ENCODE measurements around the gene RCSD1.
A peak's percentile ranks its signal among the peaks of the same experiment; 100 is the strongest.

The RCSD1 gene

DNA sequence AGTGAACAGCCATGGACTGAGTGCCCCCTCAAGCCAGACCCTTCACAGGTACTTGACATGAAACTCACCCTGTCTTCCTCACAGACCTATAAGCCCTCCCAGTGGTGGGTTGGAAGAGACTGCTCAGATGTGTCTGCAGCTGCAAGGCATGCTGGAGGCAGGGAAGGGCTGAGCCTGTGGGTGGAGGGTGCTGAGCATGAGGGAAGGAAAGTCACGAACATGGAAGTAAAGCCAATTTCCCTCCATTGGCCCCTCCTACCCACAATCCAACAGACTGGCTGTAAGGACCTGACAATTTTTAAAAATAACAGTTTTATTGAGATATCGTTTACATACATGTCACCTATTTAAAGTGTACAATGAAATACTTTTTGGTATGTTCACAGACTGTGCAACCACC, 44.1 kb downstream of the RCSD1 start:
- H3K27ac ChIP-seq (ENCODE audit: low read length), result no peak overlapping the region
- no peak overlapping the region for H3K9ac ChIP-seq (ENCODE audit: low read depth, low read length)
- no peaks in the 10 kb centered on the region for H3K27me3 ChIP-seq (ENCODE audit: insufficient read depth, low read length)
- H3K36me3 ChIP-seq (ENCODE audit: insufficient read depth, low read depth, low read length), result no peaks in the 10 kb centered on the region
- no peaks in the 10 kb centered on the region for H3K4me1 ChIP-seq (ENCODE audit: insufficient read depth, low read length)
- H3K4me3 ChIP-seq (ENCODE audit: low read length), result no peak overlapping the region
- H3K9me3 ChIP-seq (ENCODE audit: insufficient read depth, low read depth, low read length), result no peaks in the 10 kb centered on the region

DNA sequence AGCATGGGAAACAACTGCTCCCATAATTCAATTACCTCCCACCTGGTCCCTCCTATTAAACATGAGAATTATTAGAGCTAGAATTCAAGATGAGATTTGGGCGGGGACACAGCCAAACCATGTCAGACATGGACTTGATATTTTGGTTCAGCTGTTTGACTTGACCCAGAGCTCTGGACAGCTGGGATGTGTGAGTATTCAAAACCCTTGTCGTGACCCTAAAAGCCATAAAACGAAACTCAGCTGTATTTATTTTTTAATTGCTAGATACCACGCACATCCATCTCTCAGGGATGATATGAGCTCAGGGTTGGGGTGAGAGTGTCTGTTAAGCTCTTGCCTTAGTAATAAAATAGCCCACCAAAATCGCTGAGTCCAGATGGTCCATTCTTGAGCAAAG, 45.4 kb downstream of the RCSD1 start:
- no peaks in the 10 kb centered on the region for H3K36me3 ChIP-seq (ENCODE audit: insufficient read depth, low read depth, low read length)
- H3K4me3 ChIP-seq (ENCODE audit: low read length), result no peak overlapping the region
- no peak overlapping the region for H3K9ac ChIP-seq (ENCODE audit: low read depth, low read length)
- H3K27me3 ChIP-seq (ENCODE audit: insufficient read depth, low read length), result no peaks in the 10 kb centered on the region
- H3K9me3 ChIP-seq (ENCODE audit: insufficient read depth, low read depth, low read length), result no peaks in the 10 kb centered on the region
- H3K27ac ChIP-seq (ENCODE audit: low read length), result no peak overlapping the region
- no peaks in the 10 kb centered on the region for H3K4me1 ChIP-seq (ENCODE audit: insufficient read depth, low read length)

DNA sequence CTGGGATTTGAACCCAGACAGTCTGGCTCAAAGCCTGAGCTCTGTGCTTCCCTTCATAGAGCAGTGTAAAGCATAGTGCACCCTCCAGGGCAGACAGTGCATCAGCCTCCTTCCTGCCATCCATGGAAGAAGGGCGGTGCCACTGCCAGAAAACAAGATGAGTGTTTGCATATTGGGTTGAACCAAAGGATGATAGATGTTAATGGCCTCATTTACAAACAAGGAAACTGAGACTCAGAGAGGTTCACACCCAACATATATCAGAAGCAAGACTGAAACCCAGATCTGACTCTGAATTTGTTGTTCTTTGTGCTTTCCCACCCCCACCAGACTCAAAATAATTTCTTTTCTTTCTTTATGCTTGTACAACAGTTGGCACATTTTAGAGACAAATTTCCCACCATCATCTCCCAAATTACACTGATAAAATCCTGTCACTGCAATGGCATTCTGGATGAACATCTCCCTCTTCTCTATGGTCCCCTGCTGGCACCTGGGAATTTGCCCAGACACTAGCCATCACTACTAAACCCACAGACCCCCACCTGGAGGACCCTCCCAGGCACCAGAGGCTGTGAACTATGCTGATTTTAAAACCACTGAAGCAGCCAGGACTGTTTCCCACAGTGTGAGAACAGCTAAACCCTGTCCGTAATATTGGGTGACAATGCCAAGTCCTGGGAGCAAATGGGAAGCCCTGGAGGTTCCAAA, 46.3 kb downstream of the RCSD1 start:
- Histone ChIP-seq H3K27me3 (ENCODE audit: insufficient read depth, low read length) (no peaks in the 10 kb centered on the region), H3K27ac (ENCODE audit: low read length) (no peak overlapping the region), H3K4me3 (ENCODE audit: low read length) (no peak overlapping the region), H3K9me3 (ENCODE audit: insufficient read depth, low read depth, low read length) (no peaks in the 10 kb centered on the region), H3K36me3 (ENCODE audit: insufficient read depth, low read depth, low read length) (no peaks in the 10 kb centered on the region), H3K9ac (ENCODE audit: low read depth, low read length) (no peak overlapping the region), H3K4me1 (ENCODE audit: insufficient read depth, low read length) (no peaks in the 10 kb centered on the region)

DNA sequence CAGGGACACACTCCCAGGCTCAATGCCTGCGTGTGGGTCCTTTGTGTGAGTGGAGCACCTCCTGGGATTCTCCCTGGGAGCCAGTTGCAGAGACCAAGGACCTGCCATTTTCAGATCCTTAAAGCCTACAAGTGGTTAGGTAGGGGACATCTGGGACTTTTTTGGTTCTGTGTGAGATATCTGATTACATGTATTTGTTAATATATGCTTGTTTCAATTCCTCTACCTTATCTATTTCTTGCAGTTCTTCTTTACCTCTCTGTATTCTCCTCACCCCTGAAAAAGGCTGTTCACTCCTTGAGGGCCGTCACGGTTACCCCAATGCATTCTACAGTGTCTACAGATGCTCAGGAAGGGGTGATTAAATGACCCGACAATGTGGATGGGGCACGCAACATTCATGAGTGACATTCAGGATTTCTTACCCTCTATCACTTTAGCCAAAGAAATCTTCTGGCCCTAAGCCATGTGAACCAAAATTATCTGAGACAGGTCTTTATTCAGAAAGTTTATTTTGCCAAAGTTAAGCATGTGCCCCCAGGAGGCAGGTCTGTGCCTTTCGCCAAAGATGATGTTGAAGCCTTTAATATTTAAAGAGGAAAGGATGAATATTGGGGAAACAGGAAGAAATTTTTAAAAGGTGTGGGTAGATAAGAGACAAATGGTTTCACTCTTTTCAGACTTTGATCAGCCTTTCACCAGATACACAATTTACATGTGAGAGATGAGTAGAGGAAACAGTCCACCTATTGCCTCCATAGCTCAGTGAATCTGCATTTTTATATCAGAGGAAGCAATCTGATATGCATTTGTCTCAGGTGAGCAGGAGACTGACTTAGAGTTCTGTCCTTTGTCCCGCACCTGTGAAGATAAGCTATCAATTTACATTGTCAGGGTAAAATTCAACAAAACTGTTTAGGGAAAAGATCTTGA, 47.1 kb downstream of the RCSD1 start:
- no peaks in the 10 kb centered on the region for H3K36me3 ChIP-seq (ENCODE audit: insufficient read depth, low read depth, low read length)

DNA sequence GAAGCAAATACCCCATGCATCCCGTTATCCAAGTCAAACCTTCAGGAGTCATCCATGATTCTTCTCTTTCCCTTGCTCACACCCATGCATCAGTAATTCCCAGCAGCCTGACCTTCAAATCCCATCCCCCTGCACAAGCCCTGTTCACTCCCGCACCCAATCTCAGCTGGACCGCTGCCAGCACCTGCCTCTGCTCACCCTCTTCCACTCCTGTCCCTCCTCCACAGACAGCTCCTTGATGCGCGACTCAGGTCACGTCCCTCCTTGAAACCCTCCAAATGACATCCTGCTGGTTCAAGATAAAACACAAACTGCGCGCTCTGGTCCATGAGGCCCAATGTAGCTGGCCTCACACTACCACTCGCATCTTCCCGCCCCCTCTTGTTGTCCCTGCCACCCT, 48.4 kb downstream of the RCSD1 start:
- Histone ChIP-seq H3K27ac (ENCODE audit: low read length) (no peak overlapping the region), H3K9me3 (ENCODE audit: insufficient read depth, low read depth, low read length) (no peaks in the 10 kb centered on the region), H3K36me3 (ENCODE audit: insufficient read depth, low read depth, low read length) (no peaks in the 10 kb centered on the region), H3K4me1 (ENCODE audit: insufficient read depth, low read length) (peaks cover 5% of the 10 kb centered on the region; the same call in 1 of the 2 replicates), H3K9ac (ENCODE audit: low read depth, low read length) (no peak overlapping the region), H3K27me3 (ENCODE audit: insufficient read depth, low read length) (no peaks in the 10 kb centered on the region), H3K4me3 (ENCODE audit: low read length) (no peak overlapping the region)

More for the DNA sequence above, 47.1 kb downstream of the RCSD1 start:
- no peak overlapping the region for H3K9ac ChIP-seq (ENCODE audit: low read depth, low read length)
- no peak overlapping the region for H3K4me3 ChIP-seq (ENCODE audit: low read length)
- H3K9me3 ChIP-seq (ENCODE audit: insufficient read depth, low read depth, low read length), result no peaks in the 10 kb centered on the region
- no peak overlapping the region for H3K27ac ChIP-seq (ENCODE audit: low read length)
- H3K27me3 ChIP-seq (ENCODE audit: insufficient read depth, low read length), result no peaks in the 10 kb centered on the region
- H3K4me1 ChIP-seq (ENCODE audit: insufficient read depth, low read length), result no peaks in the 10 kb centered on the region

DNA sequence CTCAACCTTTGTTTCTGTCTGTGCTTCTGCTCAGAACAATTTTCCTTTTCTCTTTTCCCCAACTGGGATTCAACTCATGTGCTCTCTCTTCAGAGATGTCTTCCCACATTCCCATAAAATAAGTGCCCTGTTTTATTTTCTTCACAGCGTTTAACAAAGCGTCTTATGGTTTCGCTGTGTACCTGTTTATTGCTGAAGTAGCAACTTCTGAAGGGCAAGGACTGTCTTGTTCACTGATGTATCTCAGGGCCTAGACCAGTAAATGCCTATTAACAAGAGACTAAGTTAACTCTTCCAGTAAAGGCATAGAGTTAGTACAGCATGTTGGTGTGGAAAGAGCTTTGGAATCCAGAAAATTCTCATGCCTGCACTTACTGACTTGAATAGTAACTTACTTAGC, 48.8 kb downstream of the RCSD1 start:
- Histone ChIP-seq H3K27ac (ENCODE audit: low read length) (no peak overlapping the region), H3K27me3 (ENCODE audit: insufficient read depth, low read length) (no peaks in the 10 kb centered on the region), H3K9ac (ENCODE audit: low read depth, low read length) (no peak overlapping the region), H3K9me3 (ENCODE audit: insufficient read depth, low read depth, low read length) (no peaks in the 10 kb centered on the region), H3K4me3 (ENCODE audit: low read length) (no peak overlapping the region), H3K4me1 (ENCODE audit: insufficient read depth, low read length) (peaks cover 5% of the 10 kb centered on the region; the same call in 1 of the 2 replicates), H3K36me3 (ENCODE audit: insufficient read depth, low read depth, low read length) (no peaks in the 10 kb centered on the region)

DNA sequence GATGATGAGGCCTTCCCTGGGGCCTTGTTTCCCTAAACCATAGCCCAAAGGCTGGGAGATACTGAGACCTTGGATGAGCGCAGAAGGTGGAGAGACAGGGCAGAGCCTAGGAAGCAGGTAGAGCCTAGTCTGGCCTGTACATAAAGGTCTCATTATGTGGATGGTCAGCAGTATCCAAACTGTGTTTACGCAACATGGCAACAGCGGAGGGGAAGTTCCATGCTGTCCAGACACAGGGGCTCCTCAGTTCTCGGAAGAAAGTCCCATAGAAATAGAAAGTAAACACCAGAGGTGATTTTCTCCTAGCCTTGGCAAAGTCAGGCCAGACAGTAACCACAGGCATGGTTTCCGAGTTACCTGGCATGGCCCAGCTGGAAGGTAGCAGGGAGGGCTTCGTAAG, 49.7 kb downstream of the RCSD1 start:
- Histone ChIP-seq H3K36me3 (ENCODE audit: insufficient read depth, low read depth, low read length) (no peaks in the 10 kb centered on the region), H3K9ac (ENCODE audit: low read depth, low read length) (no peak overlapping the region), H3K27me3 (ENCODE audit: insufficient read depth, low read length) (no peaks in the 10 kb centered on the region), H3K4me1 (ENCODE audit: insufficient read depth, low read length) (peaks cover 5% of the 10 kb centered on the region; the same call in 1 of the 2 replicates), H3K9me3 (ENCODE audit: insufficient read depth, low read depth, low read length) (no peaks in the 10 kb centered on the region), H3K27ac (ENCODE audit: low read length) (no peak overlapping the region), H3K4me3 (ENCODE audit: low read length) (no peak overlapping the region)

DNA sequence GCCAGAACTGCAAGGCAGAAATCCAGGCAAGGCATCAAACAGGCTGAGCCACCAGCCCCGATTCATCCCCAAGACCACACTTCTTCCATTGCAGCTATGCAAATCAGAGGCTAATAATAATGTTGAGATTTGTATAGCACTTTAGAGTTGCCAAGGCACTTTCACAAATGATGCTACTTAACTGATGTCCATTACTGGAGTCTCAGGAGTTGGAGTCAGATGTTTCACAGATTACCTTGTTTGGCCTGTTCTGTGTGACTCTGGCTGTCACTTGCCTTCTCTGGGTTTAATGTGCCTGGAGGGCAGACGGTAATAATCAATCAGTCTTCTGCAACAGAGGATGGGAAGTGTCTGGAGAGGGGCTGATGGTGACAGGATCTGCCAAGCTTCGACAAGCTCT, 51.0 kb downstream of the RCSD1 start:
- peaks cover 5% of the 10 kb centered on the region; the same call in 1 of the 2 replicates for H3K4me1 ChIP-seq (ENCODE audit: insufficient read depth, low read length)
- H3K9me3 ChIP-seq (ENCODE audit: insufficient read depth, low read depth, low read length), result no peaks in the 10 kb centered on the region
- H3K36me3 ChIP-seq (ENCODE audit: insufficient read depth, low read depth, low read length), result no peaks in the 10 kb centered on the region

DNA sequence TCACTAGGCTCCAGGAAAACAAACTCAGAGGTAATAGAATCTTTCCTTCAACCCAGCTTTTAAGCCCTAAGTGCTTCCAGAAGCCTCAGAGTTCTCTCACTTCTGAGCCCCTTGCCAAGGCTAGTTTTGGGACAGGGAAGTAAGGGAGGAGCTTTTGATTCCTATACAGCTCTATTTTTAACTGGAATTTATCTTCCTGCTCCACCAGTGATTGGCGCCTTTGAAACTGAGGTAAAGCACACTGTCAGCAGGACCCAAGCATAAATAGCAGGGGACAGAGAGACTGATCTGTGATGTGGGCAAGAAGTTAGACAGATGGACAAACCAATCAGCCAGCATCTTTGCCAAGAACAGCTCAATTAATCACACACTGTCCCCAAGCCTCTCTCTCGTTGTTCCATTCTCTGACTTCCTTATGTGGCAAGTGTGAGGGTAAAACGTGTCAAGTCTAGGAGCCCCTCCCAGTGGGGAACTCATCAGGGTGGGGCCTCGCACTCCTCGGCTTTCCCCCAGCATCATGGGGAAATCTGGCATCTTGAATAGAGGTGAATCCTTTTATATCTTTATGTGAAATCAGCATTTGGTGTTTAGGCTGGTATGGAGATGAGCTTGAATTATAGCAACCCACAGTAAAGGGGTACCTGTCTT, 51.5 kb downstream of the RCSD1 start:
- no peaks in the 10 kb centered on the region for H3K36me3 ChIP-seq (ENCODE audit: insufficient read depth, low read depth, low read length)
- peaks cover 5% of the 10 kb centered on the region; the same call in 1 of the 2 replicates for H3K4me1 ChIP-seq (ENCODE audit: insufficient read depth, low read length)
- H3K9me3 ChIP-seq (ENCODE audit: insufficient read depth, low read depth, low read length), result no peaks in the 10 kb centered on the region
- no peak overlapping the region for H3K9ac ChIP-seq (ENCODE audit: low read depth, low read length)
- H3K27ac ChIP-seq (ENCODE audit: low read length), result no peak overlapping the region
- H3K27me3 ChIP-seq (ENCODE audit: insufficient read depth, low read length), result no peaks in the 10 kb centered on the region
- H3K4me3 ChIP-seq (ENCODE audit: low read length), result no peak overlapping the region

More for the DNA sequence above, 51.0 kb downstream of the RCSD1 start:
- no peak overlapping the region for H3K9ac ChIP-seq (ENCODE audit: low read depth, low read length)
- no peak overlapping the region for H3K27ac ChIP-seq (ENCODE audit: low read length)
- H3K4me3 ChIP-seq (ENCODE audit: low read length), result no peak overlapping the region
- H3K27me3 ChIP-seq (ENCODE audit: insufficient read depth, low read length), result no peaks in the 10 kb centered on the region

DNA sequence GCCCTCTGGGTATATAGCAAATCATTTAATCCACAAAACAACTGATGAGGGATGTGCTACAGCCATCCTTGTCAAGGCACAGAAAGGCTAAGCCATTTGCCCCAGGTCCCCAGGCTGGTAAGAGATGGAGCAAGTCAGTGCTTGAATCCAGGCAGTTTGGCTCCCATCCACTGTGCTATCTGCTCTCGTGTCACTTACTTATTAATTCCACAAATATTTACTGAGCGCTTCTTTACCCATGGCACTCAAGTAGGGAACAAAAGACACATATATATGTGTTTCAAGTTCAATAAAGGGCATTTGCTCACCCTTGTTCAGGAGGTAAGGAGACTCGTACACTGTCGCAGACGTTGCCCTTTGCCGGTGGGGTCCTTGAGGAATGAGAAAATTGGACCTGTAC, 53.2 kb downstream of the RCSD1 start:
- Histone ChIP-seq H3K36me3 (ENCODE audit: insufficient read depth, low read depth, low read length) (no peaks in the 10 kb centered on the region), H3K4me1 (ENCODE audit: insufficient read depth, low read length) (peaks cover 5% of the 10 kb centered on the region; the same call in 1 of the 2 replicates), H3K27me3 (ENCODE audit: insufficient read depth, low read length) (no peaks in the 10 kb centered on the region), H3K9me3 (ENCODE audit: insufficient read depth, low read depth, low read length) (no peaks in the 10 kb centered on the region), H3K9ac (ENCODE audit: low read depth, low read length) (peak overlapping the region; percentile 40; the same call in 1 of the 2 replicates), H3K4me3 (ENCODE audit: low read length) (no peak overlapping the region), H3K27ac (ENCODE audit: low read length) (peak overlapping the region; percentile 3)

DNA sequence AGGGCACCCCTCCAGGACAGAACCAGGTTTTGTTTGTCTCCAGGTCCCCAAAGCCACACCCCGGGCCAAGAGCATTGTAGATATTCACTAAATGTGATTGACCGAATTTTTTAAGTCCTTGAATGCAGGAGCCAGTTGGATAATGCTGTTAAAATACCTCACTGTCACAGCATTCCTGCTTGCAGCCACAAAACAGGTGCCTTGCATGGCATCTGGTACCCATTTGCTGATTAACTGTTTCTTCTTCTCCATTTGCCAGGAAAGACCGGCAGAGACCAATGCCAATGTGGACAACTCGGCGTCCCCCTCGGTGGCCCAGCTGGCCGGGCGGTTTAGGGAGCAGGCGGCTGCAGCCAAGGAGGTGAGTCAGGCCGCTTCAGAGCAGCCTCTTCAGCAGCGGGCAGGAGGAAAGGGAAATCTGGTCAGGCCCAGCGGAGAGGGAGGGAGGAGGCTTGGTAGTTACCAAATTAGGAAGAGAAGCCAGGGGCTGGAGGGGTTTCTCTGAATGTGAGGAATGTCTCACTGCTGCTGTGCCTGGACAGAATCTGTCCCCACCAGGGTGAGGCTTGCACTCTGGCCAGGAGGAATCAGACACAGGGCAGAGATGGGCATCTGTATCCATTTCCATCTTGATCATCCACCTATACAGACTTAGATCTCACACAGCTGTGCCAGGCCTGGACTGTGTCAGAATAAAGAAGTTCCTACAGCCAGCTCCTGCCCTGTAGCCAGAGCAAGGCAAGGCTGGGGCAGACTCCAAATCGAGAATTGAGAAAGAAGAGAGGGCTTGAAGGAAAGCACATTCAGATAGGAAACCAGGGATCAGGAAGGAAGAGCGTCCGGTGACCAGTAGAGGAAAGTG, 53.8 kb downstream of the RCSD1 start:
- H3K9ac ChIP-seq (ENCODE audit: low read depth, low read length), result peak overlapping the region; percentile 40; the same call in 1 of the 2 replicates

More for the DNA sequence above, 53.8 kb downstream of the RCSD1 start:
- Histone ChIP-seq H3K4me1 (ENCODE audit: insufficient read depth, low read length) (peaks cover 5% of the 10 kb centered on the region; the same call in 1 of the 2 replicates), H3K36me3 (ENCODE audit: insufficient read depth, low read depth, low read length) (no peaks in the 10 kb centered on the region), H3K9me3 (ENCODE audit: insufficient read depth, low read depth, low read length) (no peaks in the 10 kb centered on the region), H3K27me3 (ENCODE audit: insufficient read depth, low read length) (no peaks in the 10 kb centered on the region), H3K4me3 (ENCODE audit: low read length) (no peak overlapping the region), H3K27ac (ENCODE audit: low read length) (no peak overlapping the region)

All from iPS-20b (cell line).